Vagina (tissue), 2 donors: ENCODE results near the gene STRN. TPM values are rescaled to one million over a fixed set of nuclear protein-coding genes. Genes with fewer than 3 reads are reported as not detected.

Source experiments
- DNase-seq, 2 donors: peaks; one replicate each; pipeline ENCODE4 v3.0.0-alpha.2; 2017; ENCODE audit errors: extremely low spot score in 2 of 2
- H3K27ac ChIP-seq: fragments of 200-600 bp; sonication (generic); one replicate; pipeline ENCODE4 v1.5.1; 2019
- H3K27me3 ChIP-seq: fragments of 200-600 bp; sonication (generic); one replicate; pipeline ENCODE4 v1.5.1; 2019
- H3K36me3 ChIP-seq, 2 donors: fragments of 200-600 bp; sonication (generic); one replicate each; pipeline ENCODE4 v1.5.1; 2017 to 2019
- H3K4me1 ChIP-seq: fragments of 200-600 bp; sonication (generic); one replicate; pipeline ENCODE4 v1.5.1; 2019
- H3K4me3 ChIP-seq, 2 donors: fragments of 200-600 bp; sonication (generic); 1 replicate in 1 of 2; 2 replicates in 1 of 2; pipeline ENCODE4 v1.5.1; 2016 to 2019
- H3K9me3 ChIP-seq: fragments of 200-600 bp; sonication (generic); one replicate; pipeline ENCODE4 v1.5.1; 2019
- CTCF ChIP-seq, 3 experiments: fragments of 450-650 bp in 2 of 3; fragments of 200-600 bp in 1 of 3; sonication (generic) in 1 of 3; IDR thresholded peaks; one replicate each; pipeline ENCODE4 v1.5.1; 2017 to 2019; ENCODE audit warnings: antibody characterized with exemption in 3 of 3, mild to moderate bottlenecking in 2 of 3, moderate library complexity in 2 of 3
- POLR2A ChIP-seq, 2 donors: fragments of 450-650 bp; IDR thresholded peaks; one replicate each; pipeline ENCODE4 v1.6.1; 2017; ENCODE audit warnings: antibody characterized with exemption in 2 of 2, mild to moderate bottlenecking in 2 of 2, moderate library complexity in 2 of 2
- POLR2AphosphoS5 ChIP-seq, 2 donors: sonication (generic); formaldehyde crosslinking; IDR thresholded peaks; one replicate each; pipeline ENCODE4 v1.9.0; 2017; ENCODE audit warnings: antibody characterized with exemption in 2 of 2, mild to moderate bottlenecking in 2 of 2, low read depth in 1 of 2; ENCODE audit not compliant: insufficient read depth in 1 of 2
- intact Hi-C: fragments of 100-400 bp; cut with DNase I; formaldehyde crosslinking; loops from one replicate; pipeline ENCODE4 v1.15.1; 2023
- total RNA-seq: library from RNA; depleted of rRNA; stranded (reverse); fragments of >200 nt; gene quantifications from one replicate; pipeline ENCODE4 v1.2.3, GENCODE V29; 2016

STRN gene
- total RNA-seq, 1 donor from 2014 or later, result 19.4 TPM

- H3K27ac ChIP-seq, result no peak overlapping the region
- TF ChIP-seq POLR2A (IDR thresholded peaks at IDR 0.05) (no peak), CTCF (IDR thresholded peaks at IDR 0.05) (no peak), POLR2AphosphoS5 (IDR thresholded peaks at IDR 0.05; ENCODE audit: insufficient read depth in 1 of 2, low read depth in 1 of 2) (no peak)
- no peak overlapping the region for H3K4me3 ChIP-seq
- no peak for DNase-seq
- intact Hi-C loops, result no loop called here
- H3K36me3 ChIP-seq, result peaks cover 3 to 33% of the 10 kb centered on the region in 2 donors
- H3K27me3 ChIP-seq, result no peaks in the 10 kb centered on the region
- H3K9me3 ChIP-seq, result no peaks in the 10 kb centered on the region
- no peaks in the 10 kb centered on the region for H3K4me1 ChIP-seq
Measured at GRCh38 chr2:36882532-36882931, 83.8 kb downstream of the STRN start.

- Histone ChIP-seq H3K9me3 (no peaks in the 10 kb centered on the region), H3K27ac (no peak overlapping the region), H3K4me1 (no peaks in the 10 kb centered on the region), H3K36me3 (peaks cover 3 to 41% of the 10 kb centered on the region in 2 donors), H3K4me3 (no peak overlapping the region), H3K27me3 (no peaks in the 10 kb centered on the region)
- no peak for TF ChIP-seq POLR2AphosphoS5 (IDR thresholded peaks at IDR 0.05; ENCODE audit: insufficient read depth in 1 of 2, low read depth in 1 of 2)
- no peak for TF ChIP-seq CTCF (IDR thresholded peaks at IDR 0.05)
- no peak for TF ChIP-seq POLR2A (IDR thresholded peaks at IDR 0.05)
- intact Hi-C loops, result no loop called here
- DNase-seq, result no peak
Measured at GRCh38 chr2:36881816-36882215, 84.5 kb downstream of the STRN start.

GRCh38 chr2:36878429-36878828, 87.9 kb downstream of the STRN start:
- Histone ChIP-seq H3K9me3 (no peaks in the 10 kb centered on the region), H3K4me3 (no peak overlapping the region), H3K4me1 (no peaks in the 10 kb centered on the region), H3K36me3 (peaks cover 0 to 34% of the 10 kb centered on the region in 2 donors), H3K27ac (no peak overlapping the region), H3K27me3 (no peaks in the 10 kb centered on the region)
- no peak for DNase-seq
- no peak for TF ChIP-seq POLR2A (IDR thresholded peaks at IDR 0.05)
- no peak for TF ChIP-seq CTCF (IDR thresholded peaks at IDR 0.05)
- no peak for TF ChIP-seq POLR2AphosphoS5 (IDR thresholded peaks at IDR 0.05; ENCODE audit: insufficient read depth in 1 of 2, low read depth in 1 of 2)
- intact Hi-C loops, result no loop called here

- no peak for DNase-seq
- intact Hi-C loops, result no loop called here
- H3K36me3 ChIP-seq, result peaks cover 0 to 30% of the 10 kb centered on the region in 2 donors
- TF ChIP-seq CTCF (IDR thresholded peaks at IDR 0.05), result no peak
- H3K27me3 ChIP-seq, result no peaks in the 10 kb centered on the region
- H3K27ac ChIP-seq, result no peak overlapping the region
- H3K4me1 ChIP-seq, result no peaks in the 10 kb centered on the region
- H3K9me3 ChIP-seq, result no peaks in the 10 kb centered on the region
- H3K4me3 ChIP-seq, result no peak overlapping the region
Measured at GRCh38 chr2:36871068-36871707, 95.1 kb downstream of the STRN start.

- H3K27ac ChIP-seq, result no peak overlapping the region
- no peaks in the 10 kb centered on the region for H3K4me1 ChIP-seq
- H3K4me3 ChIP-seq, result no peak overlapping the region
- intact Hi-C loops, result no loop called here
- no peak for DNase-seq
- peaks cover 0 to 27% of the 10 kb centered on the region in 2 donors for H3K36me3 ChIP-seq
- no peaks in the 10 kb centered on the region for H3K27me3 ChIP-seq
- H3K9me3 ChIP-seq, result no peaks in the 10 kb centered on the region
- no peak for TF ChIP-seq POLR2AphosphoS5 (IDR thresholded peaks at IDR 0.05; ENCODE audit: insufficient read depth in 1 of 2, low read depth in 1 of 2)
- no peak for TF ChIP-seq POLR2A (IDR thresholded peaks at IDR 0.05)
- TF ChIP-seq CTCF (IDR thresholded peaks at IDR 0.05), result no peak
Measured at GRCh38 chr2:36869606-36870005, 96.7 kb downstream of the STRN start.
